ENCODE measurements around the gene ZMYND8. TPM values are rescaled to one million over a fixed set of nuclear protein-coding genes. Genes with fewer than 3 reads are reported as not detected.
"Not testable (repeated sequence)": the region's sequence is repeated elsewhere in the genome, so short reads cannot be mapped to it uniquely, and the experiment has no call there.

Gene ZMYND8
- total RNA-seq, 1 experiment from 2014 or later = 44.1 TPM

DNA sequence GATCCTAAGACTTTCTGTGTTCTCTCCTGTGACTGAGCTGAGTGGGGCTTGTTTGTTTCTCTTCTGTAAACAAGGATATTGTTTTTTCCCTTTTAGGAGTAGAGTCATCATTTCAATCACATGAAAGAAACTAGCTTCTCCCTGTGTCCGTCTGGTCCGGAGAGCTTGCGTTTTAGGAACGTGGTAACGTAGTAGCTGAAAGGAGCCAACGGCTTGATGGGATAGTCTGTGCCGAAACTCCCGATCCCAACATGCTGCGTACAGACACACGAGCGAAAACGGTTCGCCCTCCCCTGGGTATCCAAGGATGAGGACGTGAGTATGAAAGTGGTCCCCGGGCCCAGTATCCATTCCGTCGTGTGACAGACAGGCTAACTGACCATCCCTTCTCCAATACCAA lies 146.5 kb downstream of the ZMYND8 start:
- DNase-seq = no peak
- Histone ChIP-seq H3K9me3 (ENCODE audit: low read length) (no peaks in the 10 kb centered on the region), H3K9ac (ENCODE audit: low read length) (no peak overlapping the region), H3K36me3 (ENCODE audit: insufficient read depth, low read length) (peaks cover 41% of the 10 kb centered on the region), H3K4me1 (ENCODE audit: low read length) (no peaks in the 10 kb centered on the region), H3K4me3 (ENCODE audit: low read length) (no peak overlapping the region), H2AFZ (ENCODE audit: low read length) (no peak overlapping the region), H3K79me2 (ENCODE audit: low read length) (no peaks in the 10 kb centered on the region), H4K20me1 (ENCODE audit: insufficient read depth, low read depth, low read length) (peaks cover 4% of the 10 kb centered on the region; the same call in 1 of the 2 replicates), H3K27me3 (ENCODE audit: low read length) (no peaks in the 10 kb centered on the region), H3K9me2 (replicated peaks; ENCODE audit: insufficient read depth, low read length) (no peaks in the 10 kb centered on the region), H3K27ac (ENCODE audit: low read length) (no peak overlapping the region), H3K4me2 (ENCODE audit: low read depth, low read length, poor library complexity, severe bottlenecking) (no peak overlapping the region)

DNA sequence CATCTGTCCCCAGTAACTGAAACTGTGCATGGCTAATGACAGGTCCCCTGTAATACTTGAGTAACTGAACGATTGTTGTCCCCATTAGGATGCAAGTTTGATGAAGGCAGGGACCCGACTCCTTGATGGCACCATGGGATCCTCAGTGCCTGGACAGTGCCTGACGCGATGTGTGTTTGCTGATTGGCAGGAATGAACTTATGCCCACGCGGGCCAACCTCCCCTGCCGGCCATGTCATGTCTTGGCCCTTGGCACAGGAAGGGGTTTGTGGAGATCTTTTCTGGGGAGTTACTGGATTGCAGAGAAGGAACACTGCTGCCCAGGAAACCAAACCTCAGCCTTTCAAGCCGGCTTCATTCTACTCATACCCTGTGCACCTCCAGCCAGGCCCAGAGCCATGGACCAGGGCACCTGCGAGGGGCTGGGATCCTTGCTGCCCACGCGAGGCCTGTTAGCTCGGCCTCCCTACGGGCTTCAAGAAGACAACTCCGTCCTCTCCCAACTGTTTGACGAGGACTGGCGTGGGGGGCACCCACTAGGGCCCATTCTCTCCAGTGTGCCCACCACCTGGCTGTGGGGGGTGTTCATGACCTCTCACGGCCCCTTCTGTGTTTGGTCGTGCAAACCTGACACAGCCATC lies 147.8 kb downstream of the ZMYND8 start:
- no peaks in the 10 kb centered on the region for H3K4me1 ChIP-seq (ENCODE audit: low read length)
- H3K9me2 ChIP-seq (replicated peaks; ENCODE audit: insufficient read depth, low read length) = no peaks in the 10 kb centered on the region
- no peak overlapping the region for H3K4me3 ChIP-seq (ENCODE audit: low read length)
- H3K27me3 ChIP-seq (ENCODE audit: low read length) = no peaks in the 10 kb centered on the region
- H3K27ac ChIP-seq (ENCODE audit: low read length) = no peak overlapping the region
- no peaks in the 10 kb centered on the region for H3K79me2 ChIP-seq (ENCODE audit: low read length)
- H3K4me2 ChIP-seq (ENCODE audit: low read depth, low read length, poor library complexity, severe bottlenecking) = no peak overlapping the region
- no peaks in the 10 kb centered on the region for H3K9me3 ChIP-seq (ENCODE audit: low read length)
- peaks cover 41% of the 10 kb centered on the region for H3K36me3 ChIP-seq (ENCODE audit: insufficient read depth, low read length)
- no peak for DNase-seq
- H4K20me1 ChIP-seq (ENCODE audit: insufficient read depth, low read depth, low read length) = peaks cover 4% of the 10 kb centered on the region; the same call in 1 of the 2 replicates
- no peak overlapping the region for H3K9ac ChIP-seq (ENCODE audit: low read length)
- no peak overlapping the region for H2AFZ ChIP-seq (ENCODE audit: low read length)

DNA sequence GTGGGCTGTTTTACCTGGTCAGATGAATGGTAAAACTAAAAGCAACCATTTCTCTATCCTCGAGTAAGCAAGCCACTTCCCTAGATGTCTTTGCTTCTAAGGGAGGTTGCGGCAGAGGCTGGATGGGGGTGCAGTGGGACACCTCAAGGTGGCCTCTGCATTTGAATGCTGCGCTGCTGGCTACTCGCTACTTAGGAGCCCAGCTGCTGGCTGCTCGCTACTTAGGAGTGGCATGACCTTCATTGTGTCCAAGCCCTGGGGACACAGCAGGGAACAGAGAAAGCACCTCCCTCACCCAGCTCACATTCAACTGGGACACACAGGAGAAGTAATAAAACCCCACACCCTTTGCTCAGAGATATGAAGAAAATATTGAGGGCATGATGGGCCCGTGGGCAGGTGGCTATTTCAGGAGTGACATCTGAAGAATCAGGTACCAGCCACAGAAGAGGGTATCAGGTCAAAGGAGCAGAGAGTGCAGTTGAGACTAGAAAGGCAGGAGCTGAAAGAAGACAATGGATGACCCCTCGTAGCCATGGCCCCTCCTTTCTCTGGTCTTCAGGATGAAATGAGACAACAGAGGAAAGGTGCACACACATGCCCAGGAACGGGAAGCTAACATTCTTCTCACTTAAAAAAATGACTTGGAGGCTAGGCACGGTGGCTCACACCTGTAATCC lies 149.4 kb downstream of the ZMYND8 start:
- Histone ChIP-seq H3K9me3 (ENCODE audit: low read length) (no peaks in the 10 kb centered on the region), H3K9ac (ENCODE audit: low read length) (no peak overlapping the region)

DNA sequence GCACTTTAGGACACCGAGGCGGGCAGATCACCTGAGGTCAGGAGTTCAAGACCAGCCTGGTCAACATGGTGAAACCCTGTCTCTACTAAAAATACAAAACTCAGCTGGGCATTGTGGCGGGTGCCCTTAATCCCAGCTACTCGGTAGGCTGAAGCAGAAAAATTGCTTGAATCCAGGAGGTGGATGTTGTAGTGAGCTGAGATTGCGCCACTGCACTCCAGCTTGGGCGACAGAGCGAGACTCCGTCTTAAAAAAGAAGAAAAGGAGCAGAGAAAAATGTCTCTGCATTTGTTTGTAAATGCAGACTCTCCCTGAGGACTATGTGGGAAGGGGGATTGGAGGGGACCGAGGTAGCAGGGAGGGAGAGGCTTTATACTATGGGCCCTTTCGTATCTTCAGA lies 149.9 kb downstream of the ZMYND8 start:
- not testable (repeated sequence) for H3K9me3 ChIP-seq (ENCODE audit: low read length); H3K9me2 ChIP-seq (replicated peaks; ENCODE audit: insufficient read depth, low read length); DNase-seq; H2AFZ ChIP-seq (ENCODE audit: low read length); H3K79me2 ChIP-seq (ENCODE audit: low read length); H3K4me3 ChIP-seq (ENCODE audit: low read length); H3K9ac ChIP-seq (ENCODE audit: low read length); H3K27ac ChIP-seq (ENCODE audit: low read length); H3K4me2 ChIP-seq (ENCODE audit: low read depth, low read length, poor library complexity, severe bottlenecking); H4K20me1 ChIP-seq (ENCODE audit: insufficient read depth, low read depth, low read length); H3K27me3 ChIP-seq (ENCODE audit: low read length); H3K4me1 ChIP-seq (ENCODE audit: low read length)
- H3K36me3 ChIP-seq (ENCODE audit: insufficient read depth, low read length) = peaks cover 26% of the 10 kb centered on the region

More for the DNA sequence above, 149.4 kb downstream of the ZMYND8 start:
- Histone ChIP-seq H3K36me3 (ENCODE audit: insufficient read depth, low read length) (peaks cover 30% of the 10 kb centered on the region), H3K27ac (ENCODE audit: low read length) (no peak overlapping the region), H3K9me2 (replicated peaks; ENCODE audit: insufficient read depth, low read length) (no peaks in the 10 kb centered on the region), H3K79me2 (ENCODE audit: low read length) (no peaks in the 10 kb centered on the region), H3K27me3 (ENCODE audit: low read length) (no peaks in the 10 kb centered on the region), H3K4me1 (ENCODE audit: low read length) (no peaks in the 10 kb centered on the region), H4K20me1 (ENCODE audit: insufficient read depth, low read depth, low read length) (no peaks in the 10 kb centered on the region; the same call in 1 of the 2 replicates), H2AFZ (ENCODE audit: low read length) (no peak overlapping the region), H3K4me2 (ENCODE audit: low read depth, low read length, poor library complexity, severe bottlenecking) (no peak overlapping the region), H3K4me3 (ENCODE audit: low read length) (no peak overlapping the region)
- no peak for DNase-seq

DNA sequence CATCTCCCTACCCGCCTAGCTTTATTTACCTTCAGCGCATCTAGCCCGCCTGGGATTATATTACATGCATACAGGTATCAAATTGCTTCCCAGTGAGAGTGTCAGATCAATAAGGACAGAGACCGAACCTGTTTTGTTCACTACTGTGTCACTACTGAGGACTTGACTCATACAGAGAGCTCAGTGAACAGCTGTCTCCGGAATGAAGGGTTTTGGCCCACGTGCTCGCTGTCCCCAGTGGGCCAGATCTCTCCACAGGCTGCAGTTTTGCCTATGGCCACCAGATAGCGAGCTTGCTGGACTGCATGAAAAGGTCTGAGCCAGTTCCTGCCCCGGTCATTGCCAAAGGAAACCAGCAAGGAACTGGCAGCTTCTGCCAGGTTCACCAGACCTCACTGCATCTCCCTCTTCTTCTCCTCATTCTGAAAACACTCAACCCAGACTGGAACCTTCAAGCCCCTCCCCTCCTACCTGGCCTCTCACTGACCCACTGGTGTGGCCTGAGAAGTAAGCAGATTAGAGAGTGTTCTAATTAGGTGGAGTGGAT lies 150.8 kb downstream of the ZMYND8 start:
- H3K9me2 ChIP-seq (replicated peaks; ENCODE audit: insufficient read depth, low read length) = no peaks in the 10 kb centered on the region

DNA sequence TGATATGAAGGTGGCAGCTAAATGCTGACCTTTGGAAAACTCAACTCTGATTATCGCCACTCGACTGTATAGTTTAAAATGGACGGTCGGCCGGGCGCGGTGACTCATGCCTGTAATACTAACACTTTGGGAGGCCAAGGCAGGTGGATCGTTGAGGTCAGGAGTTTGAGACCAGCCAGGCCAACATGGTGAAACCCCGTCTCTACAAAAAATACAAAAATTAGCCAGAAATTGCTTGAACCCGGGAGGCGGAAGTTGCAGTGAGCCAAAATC lies 151.7 kb downstream of the ZMYND8 start:
- not testable (repeated sequence) for H3K36me3 ChIP-seq (ENCODE audit: insufficient read depth, low read length); H3K4me2 ChIP-seq (ENCODE audit: low read depth, low read length, poor library complexity, severe bottlenecking); H3K4me1 ChIP-seq (ENCODE audit: low read length); H3K79me2 ChIP-seq (ENCODE audit: low read length); H3K9me3 ChIP-seq (ENCODE audit: low read length); H3K9ac ChIP-seq (ENCODE audit: low read length); H2AFZ ChIP-seq (ENCODE audit: low read length); H4K20me1 ChIP-seq (ENCODE audit: insufficient read depth, low read depth, low read length); DNase-seq; H3K27me3 ChIP-seq (ENCODE audit: low read length); H3K27ac ChIP-seq (ENCODE audit: low read length); H3K9me2 ChIP-seq (replicated peaks; ENCODE audit: insufficient read depth, low read length); H3K4me3 ChIP-seq (ENCODE audit: low read length)

More for the DNA sequence above, 150.8 kb downstream of the ZMYND8 start:
- H3K4me2 ChIP-seq (ENCODE audit: low read depth, low read length, poor library complexity, severe bottlenecking) = no peak overlapping the region
- H3K9me3 ChIP-seq (ENCODE audit: low read length) = no peaks in the 10 kb centered on the region
- H3K27me3 ChIP-seq (ENCODE audit: low read length) = no peaks in the 10 kb centered on the region
- DNase-seq = peak; percentile 59
- H3K4me3 ChIP-seq (ENCODE audit: low read length) = no peak overlapping the region
- H4K20me1 ChIP-seq (ENCODE audit: insufficient read depth, low read depth, low read length) = no peaks in the 10 kb centered on the region; the same call in 1 of the 2 replicates
- no peak overlapping the region for H3K27ac ChIP-seq (ENCODE audit: low read length)
- H3K9ac ChIP-seq (ENCODE audit: low read length) = no peak overlapping the region
- no peak overlapping the region for H2AFZ ChIP-seq (ENCODE audit: low read length)
- peaks cover 17% of the 10 kb centered on the region for H3K36me3 ChIP-seq (ENCODE audit: insufficient read depth, low read length)
- peaks cover 3% of the 10 kb centered on the region; the same call in 1 of the 2 replicates for H3K4me1 ChIP-seq (ENCODE audit: low read length)
- H3K79me2 ChIP-seq (ENCODE audit: low read length) = no peaks in the 10 kb centered on the region

DNA sequence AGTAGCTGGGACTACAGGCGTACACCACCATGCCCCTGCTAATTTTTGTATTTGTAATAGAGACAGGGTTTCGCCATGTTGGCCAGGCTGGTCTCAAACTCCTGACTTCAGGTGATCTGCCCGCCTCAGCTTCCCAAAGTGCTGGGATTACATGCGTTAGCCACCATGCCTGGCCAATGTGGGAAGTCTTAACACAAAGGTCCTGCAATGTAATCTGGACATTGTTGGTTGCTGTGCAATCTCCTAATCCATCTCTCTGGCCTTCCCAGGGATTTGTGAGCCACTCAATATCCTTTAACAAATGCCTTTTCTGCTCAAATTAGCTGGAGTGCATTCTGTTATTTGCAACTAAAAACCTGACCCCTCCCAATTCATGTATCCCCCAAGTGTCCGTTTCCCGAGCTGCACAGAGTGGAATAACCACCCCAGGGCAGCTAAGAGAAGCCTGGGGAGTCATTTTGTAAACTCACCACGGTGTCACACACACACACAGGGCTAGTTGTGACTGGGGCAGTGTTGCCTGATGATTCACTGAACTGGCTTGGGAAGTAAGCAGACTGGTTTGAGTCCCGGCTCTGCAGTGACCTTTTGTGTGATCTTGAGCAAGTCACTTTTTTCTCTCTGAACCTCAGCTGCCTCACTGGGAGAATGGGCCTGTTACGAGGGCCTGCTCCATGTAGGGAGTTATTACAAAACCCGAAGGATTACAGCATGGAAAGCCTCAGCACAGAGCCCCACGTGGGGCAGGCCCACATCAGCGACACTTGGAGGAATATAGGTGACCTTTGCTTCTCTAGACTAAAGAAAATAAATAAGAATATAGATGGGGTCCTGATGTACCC lies 152.3 kb downstream of the ZMYND8 start:
- peaks cover 4% of the 10 kb centered on the region; the same call in 1 of the 2 replicates for H3K36me3 ChIP-seq (ENCODE audit: insufficient read depth, low read length)

More for the DNA sequence above, 152.3 kb downstream of the ZMYND8 start:
- DNase-seq = no peak
- H3K79me2 ChIP-seq (ENCODE audit: low read length) = no peaks in the 10 kb centered on the region
- H3K9me3 ChIP-seq (ENCODE audit: low read length) = no peaks in the 10 kb centered on the region
- no peak overlapping the region for H3K27ac ChIP-seq (ENCODE audit: low read length)
- no peak overlapping the region for H3K4me3 ChIP-seq (ENCODE audit: low read length)
- no peak overlapping the region for H2AFZ ChIP-seq (ENCODE audit: low read length)
- H3K9ac ChIP-seq (ENCODE audit: low read length) = no peak overlapping the region
- no peaks in the 10 kb centered on the region for H3K9me2 ChIP-seq (replicated peaks; ENCODE audit: insufficient read depth, low read length)
- peaks cover 3% of the 10 kb centered on the region; the same call in 1 of the 2 replicates for H3K4me1 ChIP-seq (ENCODE audit: low read length)
- H3K4me2 ChIP-seq (ENCODE audit: low read depth, low read length, poor library complexity, severe bottlenecking) = no peak overlapping the region
- no peaks in the 10 kb centered on the region for H3K27me3 ChIP-seq (ENCODE audit: low read length)
- no peaks in the 10 kb centered on the region; the same call in 1 of the 2 replicates for H4K20me1 ChIP-seq (ENCODE audit: insufficient read depth, low read depth, low read length)
